BLaER1 (cell line): ENCODE measurements around the gene SREBF1.

Experiments
- H3K27ac ChIP-seq: shearing (Covaris generic); formaldehyde crosslinking; 2 replicates; pipeline ENCODE4 v1.8.1; 2022
- H3K27me3 ChIP-seq: shearing (Covaris generic); formaldehyde crosslinking; 2 replicates; pipeline ENCODE4 v1.8.1; 2022
- H3K36me3 ChIP-seq: shearing (Covaris generic); formaldehyde crosslinking; 2 replicates; pipeline ENCODE4 v1.8.1; 2022
- H3K4me1 ChIP-seq: shearing (Covaris generic); formaldehyde crosslinking; 2 replicates; pipeline ENCODE4 v1.8.1; 2022
- H3K4me2 ChIP-seq: shearing (Covaris generic); formaldehyde crosslinking; 2 replicates; pipeline ENCODE4 v1.8.1; 2022
- H3K4me3 ChIP-seq: shearing (Covaris generic); formaldehyde crosslinking; 2 replicates; pipeline ENCODE4 v1.8.1; 2022
- H3K9ac ChIP-seq: shearing (Covaris generic); formaldehyde crosslinking; 2 replicates; pipeline ENCODE4 v1.8.1; 2022
- H3K9me3 ChIP-seq: shearing (Covaris generic); formaldehyde crosslinking; 2 replicates; pipeline ENCODE4 v1.8.1; 2022
- H4K20me1 ChIP-seq: shearing (Covaris generic); formaldehyde crosslinking; 2 replicates; pipeline ENCODE4 v1.8.1; 2022
- Cebpa-rat ChIP-seq: shearing (Covaris generic); IDR thresholded peaks from 2 replicates; pipeline ENCODE4 v1.8.1; 2022

Gene SREBF1

GRCh38 chr17:17826942-17827785 lies 9.6 kb downstream of the SREBF1 start:
- Histone ChIP-seq H4K20me1 (peaks cover 80% of the 10 kb centered on the region), H3K4me1 (peaks cover 92% of the 10 kb centered on the region), H3K9ac (peak overlapping the region; percentile 69), H3K4me2 (peak overlapping the region; percentile 94), H3K36me3 (peaks cover 62% of the 10 kb centered on the region), H3K4me3 (peak overlapping the region; percentile 26), H3K27ac (peak overlapping the region; percentile 77), H3K9me3 (no peaks in the 10 kb centered on the region), H3K27me3 (no peaks in the 10 kb centered on the region)
- TF ChIP-seq Cebpa-rat: no peak

GRCh38 chr17:17826342-17826713 lies 10.5 kb downstream of the SREBF1 start:
- Histone ChIP-seq H3K4me1 (peaks cover 92% of the 10 kb centered on the region), H3K36me3 (peaks cover 62% of the 10 kb centered on the region), H3K4me2 (peak overlapping the region; percentile 94), H3K4me3 (peak overlapping the region; percentile 26), H4K20me1 (peaks cover 80% of the 10 kb centered on the region), H3K9ac (peak overlapping the region; percentile 59), H3K27ac (peak overlapping the region; percentile 77), H3K9me3 (no peaks in the 10 kb centered on the region), H3K27me3 (no peaks in the 10 kb centered on the region)
- no peak for TF ChIP-seq Cebpa-rat

DNA sequence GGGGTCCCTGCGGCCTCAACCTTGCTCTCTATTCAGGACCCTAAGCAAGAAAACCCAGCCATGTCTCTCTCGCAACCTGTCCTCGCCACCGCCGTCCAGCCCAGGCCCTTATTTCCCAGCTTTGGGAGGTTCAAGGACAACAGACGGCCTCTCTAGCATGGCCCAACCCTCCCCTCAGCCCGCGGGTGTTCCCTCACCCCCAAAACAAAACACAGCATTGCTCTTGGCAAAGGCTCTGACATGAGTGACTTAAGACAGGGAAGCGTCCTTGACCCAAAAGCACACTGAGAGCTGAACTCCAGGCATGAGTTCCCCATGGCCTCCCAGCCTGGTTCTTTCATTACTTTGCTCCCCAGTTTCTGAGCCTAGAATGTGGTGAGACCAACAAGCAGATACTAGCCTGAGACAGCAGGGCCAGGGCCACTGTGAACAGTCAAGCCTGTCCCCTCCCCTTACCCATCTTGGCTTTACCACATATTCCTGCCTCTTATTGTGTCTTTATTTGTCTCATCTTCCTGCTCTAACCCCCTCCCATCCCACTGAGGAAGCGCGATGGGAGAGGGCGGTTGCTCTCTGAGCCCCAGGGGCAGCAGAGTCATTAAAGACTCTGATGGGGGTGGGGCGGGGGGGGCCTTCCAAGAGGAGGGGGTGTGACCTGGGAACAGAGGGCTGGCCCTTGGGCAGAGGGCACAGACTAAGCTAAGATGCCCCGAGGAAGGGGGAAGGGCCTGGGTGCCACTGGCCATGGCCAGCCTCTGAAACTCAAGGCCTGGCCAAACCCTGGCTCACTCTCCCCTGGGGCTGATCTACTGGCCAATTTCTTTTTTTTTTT lies 11.8 kb downstream of the SREBF1 start:
- Histone ChIP-seq H3K9me3 (no peaks in the 10 kb centered on the region), H3K4me2 (peak overlapping the region; percentile 94), H3K27ac (peak overlapping the region; percentile 94), H3K27me3 (no peaks in the 10 kb centered on the region), H3K36me3 (peaks cover 62% of the 10 kb centered on the region), H3K9ac (peak overlapping the region; percentile 79), H4K20me1 (peaks cover 80% of the 10 kb centered on the region), H3K4me3 (peak overlapping the region; percentile 63), H3K4me1 (peaks cover 92% of the 10 kb centered on the region)
- no peak for TF ChIP-seq Cebpa-rat

DNA sequence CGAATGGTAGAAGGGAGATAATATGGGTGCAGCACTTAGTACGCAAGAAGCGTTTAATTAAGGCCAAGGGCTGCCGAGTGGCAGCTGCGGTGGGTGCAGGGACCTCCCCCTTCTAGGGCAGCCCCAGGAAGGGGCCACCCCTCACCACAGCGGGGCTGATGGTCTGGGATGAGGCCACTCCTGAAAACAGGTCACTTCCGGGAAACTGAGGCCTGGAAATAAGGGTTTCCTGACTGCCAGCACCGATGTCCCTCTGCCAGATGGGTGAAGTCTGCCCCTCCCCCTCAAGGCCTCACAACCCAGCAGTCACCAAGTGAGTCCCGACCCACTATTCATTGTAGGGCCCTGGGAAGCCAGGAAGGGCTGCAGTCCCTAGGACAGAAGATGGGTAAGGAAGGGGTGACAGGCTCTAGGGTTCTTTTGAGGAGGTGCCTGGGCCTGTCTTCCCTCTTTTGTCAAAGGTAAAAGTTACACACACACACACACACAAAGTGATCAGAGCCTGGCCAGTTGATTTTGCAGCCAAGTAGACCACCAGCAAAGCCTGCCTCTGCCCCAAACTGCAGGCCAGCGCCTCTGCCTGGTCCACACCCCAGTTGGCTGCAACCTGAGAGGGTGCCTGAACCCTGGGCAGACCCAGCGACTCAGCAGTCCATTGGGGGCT lies 12.5 kb downstream of the SREBF1 start:
- peak overlapping the region; percentile 63 for H3K4me3 ChIP-seq
- H3K36me3 ChIP-seq: peaks cover 62% of the 10 kb centered on the region
- peak overlapping the region; percentile 79 for H3K9ac ChIP-seq
- TF ChIP-seq Cebpa-rat: no peak
- H4K20me1 ChIP-seq: peaks cover 80% of the 10 kb centered on the region
- H3K9me3 ChIP-seq: no peaks in the 10 kb centered on the region
- H3K27ac ChIP-seq: peak overlapping the region; percentile 94
- H3K27me3 ChIP-seq: no peaks in the 10 kb centered on the region
- H3K4me1 ChIP-seq: peaks cover 92% of the 10 kb centered on the region
- peak overlapping the region; percentile 94 for H3K4me2 ChIP-seq

DNA sequence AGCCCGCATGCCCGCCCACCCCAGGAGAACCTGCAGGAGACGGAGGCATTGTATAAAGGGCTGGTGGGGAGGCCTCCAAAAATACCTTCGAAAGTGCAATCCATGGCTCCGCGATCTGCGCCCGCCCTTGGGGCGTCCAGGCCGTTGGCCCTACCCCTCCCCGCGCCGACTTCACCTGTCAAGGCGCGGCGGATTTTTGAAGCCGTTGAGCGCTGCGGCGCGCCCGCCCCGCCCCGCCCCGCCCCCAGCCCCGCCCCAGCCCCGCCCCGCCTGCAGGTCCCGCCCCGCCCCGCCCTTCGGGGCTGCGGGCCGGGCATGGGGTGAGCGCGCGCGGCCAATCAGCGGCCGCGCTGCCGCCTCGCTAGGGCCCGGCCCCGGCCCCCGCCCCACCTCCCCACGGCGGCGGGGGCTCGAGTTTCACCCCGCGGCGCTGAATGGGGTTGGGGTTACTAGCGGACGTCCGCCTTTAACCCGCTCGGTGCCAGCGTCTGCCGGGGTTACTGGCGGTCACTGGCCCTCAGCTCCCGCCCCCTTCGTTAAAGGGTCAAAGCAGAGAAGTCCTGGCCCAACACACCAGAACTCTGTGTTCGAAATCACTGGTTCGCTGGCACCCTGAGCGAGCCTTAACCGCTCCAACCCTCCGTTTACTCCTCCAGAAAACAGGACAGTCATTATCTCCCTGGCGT lies 13.2 kb downstream of the SREBF1 start:
- Histone ChIP-seq H3K27ac (peak overlapping the region; percentile 94), H3K9me3 (no peaks in the 10 kb centered on the region), H3K4me3 (peak overlapping the region; percentile 77), H3K4me2 (peak overlapping the region; percentile 100), H4K20me1 (peaks cover 80% of the 10 kb centered on the region), H3K36me3 (peaks cover 65% of the 10 kb centered on the region), H3K27me3 (no peaks in the 10 kb centered on the region), H3K4me1 (peaks cover 93% of the 10 kb centered on the region), H3K9ac (peak overlapping the region; percentile 84)
- no peak for TF ChIP-seq Cebpa-rat

DNA sequence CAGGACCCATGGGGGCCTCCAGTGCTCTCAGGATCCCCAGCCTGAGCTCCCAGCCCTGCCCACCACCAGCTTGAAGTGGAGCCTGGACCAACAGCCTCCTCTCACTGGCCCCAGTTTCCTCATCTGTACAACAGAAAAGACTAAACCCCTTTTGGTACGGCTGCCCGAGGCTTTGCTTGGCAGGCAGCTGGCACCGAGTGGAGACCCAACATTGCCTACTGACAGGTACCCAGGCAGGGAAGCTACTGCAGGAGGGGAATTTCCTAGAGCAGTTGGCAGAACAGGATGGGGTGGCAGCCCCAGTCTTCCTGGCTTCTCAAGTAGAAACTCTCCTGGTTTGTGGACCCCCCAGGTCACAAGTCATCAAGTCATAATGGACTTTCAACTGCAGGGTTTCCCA lies 14.2 kb downstream of the SREBF1 start:
- H4K20me1 ChIP-seq: peaks cover 78% of the 10 kb centered on the region
- H3K9me3 ChIP-seq: no peaks in the 10 kb centered on the region
- peaks cover 64% of the 10 kb centered on the region for H3K36me3 ChIP-seq
- H3K27ac ChIP-seq: peak overlapping the region; percentile 90
- no peak for TF ChIP-seq Cebpa-rat
- peak overlapping the region; percentile 77 for H3K4me3 ChIP-seq
- peak overlapping the region; percentile 100 for H3K4me2 ChIP-seq
- peaks cover 91% of the 10 kb centered on the region for H3K4me1 ChIP-seq
- H3K9ac ChIP-seq: peak overlapping the region; percentile 84
- no peaks in the 10 kb centered on the region for H3K27me3 ChIP-seq

DNA sequence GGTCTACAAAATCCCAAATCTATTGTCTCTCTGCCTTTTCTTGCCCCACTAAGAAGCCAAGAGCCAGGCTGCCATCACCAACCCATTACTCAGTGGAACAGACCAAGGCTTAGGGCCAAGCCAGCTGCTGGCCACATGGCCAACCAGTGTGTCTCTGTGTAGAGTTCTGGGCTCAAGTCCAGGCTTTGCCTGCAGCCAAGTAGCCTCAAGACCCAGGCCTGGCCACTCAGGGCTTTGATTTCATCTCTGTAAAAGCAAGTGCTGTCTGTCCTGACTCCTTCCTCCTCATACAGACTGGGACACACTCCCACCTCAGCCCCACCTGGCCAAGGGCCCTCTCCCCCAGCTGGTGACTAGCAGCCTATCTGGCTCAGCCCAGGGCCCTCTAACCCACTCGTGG lies 14.6 kb downstream of the SREBF1 start:
- Histone ChIP-seq H3K27ac (peak overlapping the region; percentile 90), H3K4me1 (peaks cover 91% of the 10 kb centered on the region), H3K27me3 (no peaks in the 10 kb centered on the region), H3K9ac (peak overlapping the region; percentile 84), H3K36me3 (peaks cover 64% of the 10 kb centered on the region), H3K4me2 (peak overlapping the region; percentile 100), H4K20me1 (peaks cover 78% of the 10 kb centered on the region), H3K4me3 (peak overlapping the region; percentile 77), H3K9me3 (no peaks in the 10 kb centered on the region)
- TF ChIP-seq Cebpa-rat: no peak

- Histone ChIP-seq H4K20me1 (peaks cover 78% of the 10 kb centered on the region), H3K4me2 (peak overlapping the region; percentile 100), H3K4me3 (peak overlapping the region; percentile 77), H3K9ac (peak overlapping the region; percentile 84), H3K27ac (peak overlapping the region; percentile 90), H3K9me3 (no peaks in the 10 kb centered on the region), H3K27me3 (no peaks in the 10 kb centered on the region), H3K36me3 (peaks cover 72% of the 10 kb centered on the region), H3K4me1 (peaks cover 90% of the 10 kb centered on the region)
- no peak for TF ChIP-seq Cebpa-rat
These were observed 16.2 kb downstream of the SREBF1 start for GRCh38 chr17:17820463-17821158.
